Neural progenitor cell (in vitro differentiated cells): ENCODE data around the gene CETN2.

Experiments used
- CTCF ChIP-seq: fragments of 200-600 bp; sonication (generic); IDR thresholded peaks from 2 replicates; pipeline ENCODE4 v1.5.1; 2017; ENCODE audit warnings: antibody characterized with exemption, mild to moderate bottlenecking
- EZH2 ChIP-seq: fragments of 200-600 bp; sonication (generic); IDR thresholded peaks from 2 replicates; pipeline ENCODE4 v1.6.1; 2017; ENCODE audit warnings: antibody characterized with exemption, mild to moderate bottlenecking, moderate library complexity
- EZH2phosphoT487 ChIP-seq: fragments of 200-600 bp; sonication (generic); IDR thresholded peaks from 2 replicates; pipeline ENCODE4 v1.6.1; 2017; ENCODE audit warnings: antibody characterized with exemption

GRCh38 chrX:152810403-152810802 lies 20.2 kb downstream of the CETN2 start:
- TF ChIP-seq CTCF (no peak), EZH2 (no peak), EZH2phosphoT487 (no peak)
